HG02884 (cell line): Measurements from ENCODE around the gene APBB2.
A peak's percentile ranks its signal among the peaks of the same experiment; 100 is the strongest.

Experiments used
- ATAC-seq: cut with Tn5 transposase; IDR thresholded peaks from one replicate; pipeline ENCODE4 v1.9.1; 2021; ENCODE audit warnings: mild to moderate bottlenecking, moderate library complexity; ENCODE audit not compliant: unreplicated experiment

APBB2 gene

GRCh38 chr4:41196633-41197332 lies 17.6 kb downstream of the APBB2 start:
- ATAC-seq = no peak

GRCh38 chr4:41192136-41192535 lies 22.2 kb downstream of the APBB2 start:
- no peak for ATAC-seq

GRCh38 chr4:41189666-41190065 lies 24.7 kb downstream of the APBB2 start:
- peak; percentile 8 for ATAC-seq

- ATAC-seq = peak; percentile 85
These were observed 25.3 kb downstream of the APBB2 start for GRCh38 chr4:41189076-41189475.

DNA sequence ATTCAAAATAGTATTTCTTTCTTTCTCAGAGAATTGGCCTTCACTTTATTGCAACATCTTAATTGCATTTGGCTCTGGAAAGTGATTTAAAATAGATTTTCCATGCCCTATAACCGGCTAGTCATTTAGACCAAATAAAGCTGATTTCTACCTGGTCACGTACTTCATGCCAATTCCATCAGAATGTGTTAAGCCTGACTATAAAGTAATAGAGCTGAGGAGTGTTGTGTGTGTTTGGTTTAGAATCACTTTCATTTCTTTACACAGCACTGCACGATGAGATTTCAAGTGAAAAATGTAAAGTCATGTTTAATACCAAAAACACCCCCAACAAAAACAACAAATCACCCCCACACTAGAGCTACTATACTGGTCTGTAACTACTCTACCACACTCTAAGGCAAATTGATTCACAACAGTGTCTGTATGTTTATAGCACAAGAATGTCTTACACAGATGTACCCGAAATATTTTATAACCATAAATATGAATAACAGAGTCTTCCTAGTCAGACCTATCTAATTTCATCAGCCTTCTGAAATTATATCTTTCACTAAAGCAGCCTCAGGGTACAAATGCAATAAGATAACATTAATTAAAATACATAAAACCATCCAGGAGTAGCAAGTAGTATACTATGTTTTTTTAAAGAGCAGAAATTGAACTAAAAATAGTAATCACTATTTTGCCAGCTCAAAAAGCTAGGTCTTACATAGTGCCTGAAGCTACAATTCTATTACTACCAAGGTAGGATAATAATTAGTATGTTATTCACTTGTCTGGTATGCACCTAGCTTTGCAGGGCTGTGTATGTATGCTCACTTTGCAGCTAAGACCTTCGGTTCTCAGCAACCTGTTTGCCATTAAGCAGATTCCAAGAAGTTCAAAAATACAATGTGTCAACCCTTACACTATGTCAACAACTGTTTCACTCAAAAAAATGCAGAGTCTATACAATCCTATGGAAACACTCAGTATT lies 28.4 kb downstream of the APBB2 start:
- no peak for ATAC-seq

- no peak for ATAC-seq
These were observed 30.3 kb downstream of the APBB2 start for GRCh38 chr4:41184009-41184408.

DNA sequence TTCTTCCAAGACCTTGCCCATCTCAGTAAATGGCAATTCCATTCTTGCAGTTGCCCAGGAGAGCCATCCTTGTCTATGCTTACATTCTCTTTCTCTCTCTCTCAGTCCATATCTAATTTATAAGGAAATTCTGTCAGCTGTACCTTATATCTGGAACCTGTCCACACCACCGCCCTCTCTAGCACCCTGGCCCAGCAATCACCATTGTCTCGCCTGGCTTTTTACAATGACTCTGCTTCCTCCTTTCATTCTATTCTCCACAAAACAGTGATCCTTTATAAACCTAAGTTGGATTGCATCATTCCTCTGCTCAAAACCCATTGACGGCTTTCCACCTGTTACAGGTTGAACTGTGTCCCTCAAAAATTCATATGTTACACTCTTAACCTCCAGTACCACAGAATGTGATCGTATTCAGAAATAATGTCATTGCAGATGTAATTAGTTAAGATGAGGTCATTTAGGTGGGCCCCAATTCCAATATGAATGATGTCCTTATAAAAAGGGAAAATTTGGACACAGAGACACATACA lies 31.3 kb downstream of the APBB2 start:
- no peak for ATAC-seq

GRCh38 chr4:41181037-41181436 lies 33.3 kb downstream of the APBB2 start:
- ATAC-seq = no peak

- no peak for ATAC-seq
These were observed 34.7 kb downstream of the APBB2 start for GRCh38 chr4:41179498-41180195.

DNA sequence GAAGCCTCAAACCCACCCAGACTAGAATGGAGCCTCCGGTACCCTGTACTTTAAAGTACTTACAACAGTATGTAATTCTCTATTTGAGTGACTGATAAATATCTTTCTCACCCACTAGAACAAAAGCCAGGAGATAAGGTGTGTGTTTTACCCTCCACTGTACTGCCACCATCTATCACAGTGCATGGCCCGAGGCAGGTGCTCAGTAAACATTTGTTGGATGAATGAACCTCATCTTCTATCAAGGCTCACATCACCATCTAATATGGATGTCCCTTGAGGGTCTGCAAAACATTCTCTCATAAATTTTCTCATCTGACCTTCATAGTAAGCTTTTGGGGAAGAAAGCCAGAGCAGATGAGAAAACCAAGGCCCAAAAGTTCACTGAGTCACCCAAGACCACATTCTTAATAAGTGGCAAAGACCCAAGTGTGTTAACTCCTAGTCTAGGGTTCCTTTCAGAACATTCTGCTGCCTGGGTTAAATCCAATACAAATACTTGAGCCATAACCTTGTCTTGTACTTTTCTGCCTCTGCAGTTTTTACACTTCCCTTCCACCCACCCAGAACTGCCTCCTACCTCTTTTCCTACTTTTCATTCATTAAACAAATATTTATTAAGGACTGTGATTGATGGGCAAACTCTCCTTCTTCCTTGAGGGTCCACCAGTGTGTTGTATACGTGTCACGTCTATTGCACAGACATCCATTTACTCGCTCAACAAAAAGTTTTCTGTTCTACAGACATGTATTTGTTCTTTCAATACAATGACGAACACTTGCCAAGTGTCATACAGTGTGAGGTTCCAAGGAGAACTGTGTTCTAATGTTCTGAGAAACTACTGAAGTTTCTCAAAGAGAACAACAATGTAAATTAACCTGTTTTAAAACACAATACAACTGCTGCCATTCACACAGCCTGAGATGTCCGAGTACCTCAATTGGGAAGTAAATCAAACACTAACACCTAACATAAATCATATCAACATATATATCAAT lies 35.7 kb downstream of the APBB2 start:
- ATAC-seq = no peak

GRCh38 chr4:41177016-41177415 lies 37.3 kb downstream of the APBB2 start:
- no peak for ATAC-seq

DNA sequence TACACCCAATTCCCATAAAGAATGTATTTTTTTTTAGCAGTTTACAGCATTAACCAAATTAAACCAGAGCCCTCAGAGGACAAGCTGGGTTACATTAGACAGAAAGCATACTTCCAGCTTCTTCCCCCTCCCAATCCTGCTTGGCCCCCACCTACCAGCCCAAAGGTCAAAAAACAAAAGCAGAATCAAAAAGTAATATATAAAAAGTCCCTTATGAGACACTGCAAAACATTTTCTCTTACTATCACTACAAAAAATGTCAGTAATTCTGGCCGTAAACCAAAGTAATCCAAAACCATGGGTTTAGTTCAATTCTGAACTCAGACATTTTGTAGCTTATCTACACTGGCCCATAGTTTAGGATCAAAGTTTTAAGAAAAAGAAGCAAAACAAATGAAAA lies 38.0 kb downstream of the APBB2 start:
- ATAC-seq = no peak

- ATAC-seq = no peak
These were observed 38.5 kb downstream of the APBB2 start for GRCh38 chr4:41175794-41176193.

DNA sequence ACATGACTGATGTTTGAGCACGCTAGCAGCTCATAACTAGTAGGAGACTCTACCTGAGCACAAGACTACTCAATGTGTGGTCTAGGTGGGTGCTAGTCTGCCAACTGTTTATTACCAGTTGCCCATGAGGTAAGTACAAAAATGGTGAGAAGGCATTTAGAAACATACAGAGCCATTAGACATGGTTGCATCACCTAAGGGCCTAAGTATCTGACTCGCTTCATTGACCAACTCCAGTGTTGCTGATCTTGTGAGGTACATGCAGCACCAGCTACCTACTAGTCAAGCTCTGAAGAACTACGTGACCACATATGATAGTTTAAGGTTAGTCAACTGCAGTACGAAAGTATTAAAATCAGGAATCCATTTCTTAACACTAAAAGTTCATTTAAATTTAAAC lies 39.9 kb downstream of the APBB2 start:
- no peak for ATAC-seq

GRCh38 chr4:41172786-41173185 lies 41.6 kb downstream of the APBB2 start:
- ATAC-seq = no peak

DNA sequence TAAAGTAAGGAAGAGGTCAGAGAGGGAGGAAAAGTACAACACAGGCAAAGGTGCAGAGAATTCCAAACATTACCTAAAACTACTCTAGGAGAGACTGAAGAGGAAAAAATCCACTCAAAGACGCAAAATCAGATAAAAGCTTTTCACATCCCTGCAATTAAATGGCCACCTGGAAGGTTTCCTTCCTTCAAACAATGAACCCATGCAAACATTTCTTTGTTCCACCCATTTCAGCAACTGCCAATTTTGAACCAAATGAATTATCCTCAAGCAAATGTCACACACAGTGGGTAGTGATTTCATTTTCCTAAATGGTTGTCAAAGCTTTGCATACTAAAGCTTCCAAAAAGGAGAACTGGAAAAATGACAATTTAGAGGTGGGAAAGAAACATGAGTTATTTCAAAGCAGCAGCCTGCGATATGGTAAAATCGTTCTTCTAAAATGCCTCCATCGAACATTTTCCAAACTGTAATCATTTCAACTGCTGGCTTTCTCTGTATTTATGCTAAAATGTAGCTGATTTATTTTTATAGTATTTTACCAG lies 45.0 kb downstream of the APBB2 start:
- no peak for ATAC-seq

DNA sequence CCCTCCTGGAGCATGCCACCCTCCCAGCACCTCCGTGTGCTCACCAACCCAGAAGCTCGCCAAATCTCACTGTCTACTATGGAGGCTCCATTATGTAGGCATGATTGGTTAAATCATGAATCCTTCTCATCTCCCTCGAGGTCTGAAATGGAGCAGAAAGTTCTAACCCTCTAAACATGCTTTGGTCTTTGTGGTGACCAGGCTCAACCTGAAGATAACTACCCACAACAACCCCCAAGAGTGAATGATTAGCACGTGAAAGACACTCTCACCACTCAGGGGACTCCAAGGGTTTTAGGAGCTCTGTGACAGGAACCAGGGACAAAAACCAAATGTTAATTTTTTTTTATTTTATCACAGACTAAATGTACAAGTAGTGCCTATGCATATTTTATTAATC lies 47.2 kb downstream of the APBB2 start:
- ATAC-seq = no peak

GRCh38 chr4:41164405-41164804 lies 49.9 kb downstream of the APBB2 start:
- no peak for ATAC-seq

- no peak for ATAC-seq
These were observed 53.0 kb downstream of the APBB2 start for GRCh38 chr4:41161355-41161754.

- ATAC-seq = no peak
These were observed 53.5 kb downstream of the APBB2 start for GRCh38 chr4:41160856-41161255.
